ENCODE data around the gene SMYD4.
A peak's percentile ranks its signal among the peaks of the same experiment; 100 is the strongest.
"Not testable (repeated sequence)": the region's sequence is repeated elsewhere in the genome, so short reads cannot be mapped to it uniquely, and the experiment has no call there.

SMYD4 gene

GRCh38 chr17:1829592-1830257 is at the start of gene SMYD4, which contains the start of gene RPA1:
Gene SMYD4 (minus strand): TSS chr17:1829902. CDS start chr17:1827994, 1,908 bp downstream.
Gene RPA1 (plus strand): TSS chr17:1830005. CDS start chr17:1830094, 89 bp downstream.
- DNase-seq: peak; percentile 93

GRCh38 chr17:1878419-1879121 is 48.9 kb upstream of the SMYD4 start:
- no peak for DNase-seq

- DNase-seq: no peak
Observed at GRCh38 chr17:1875597-1875996, 45.9 kb upstream of the SMYD4 start.

- no peak for DNase-seq
Observed at GRCh38 chr17:1873418-1873817, 43.7 kb upstream of the SMYD4 start.

- DNase-seq: no peak
Observed at GRCh38 chr17:1872976-1873375, 43.3 kb upstream of the SMYD4 start.

GRCh38 chr17:1872254-1872653 is 42.6 kb upstream of the SMYD4 start:
- DNase-seq: no peak

GRCh38 chr17:1871756-1872155 is 42.1 kb upstream of the SMYD4 start:
- no peak for DNase-seq

GRCh38 chr17:1870592-1870991 is 40.9 kb upstream of the SMYD4 start:
- DNase-seq: no peak

- DNase-seq: no peak
Observed at GRCh38 chr17:1868090-1868489, 38.4 kb upstream of the SMYD4 start.

GRCh38 chr17:1867307-1867706 is 37.6 kb upstream of the SMYD4 start:
- no peak for DNase-seq

GRCh38 chr17:1865252-1866037 is 35.7 kb upstream of the SMYD4 start:
- no peak for DNase-seq

- DNase-seq: no peak
Observed at GRCh38 chr17:1861391-1862010, 31.8 kb upstream of the SMYD4 start.

- no peak for DNase-seq
Observed at GRCh38 chr17:1860978-1861377, 31.3 kb upstream of the SMYD4 start.

- not testable (repeated sequence) for DNase-seq
Observed at GRCh38 chr17:1856462-1856861, 26.8 kb upstream of the SMYD4 start.

GRCh38 chr17:1853698-1854097 is 24.0 kb upstream of the SMYD4 start:
- no peak for DNase-seq

GRCh38 chr17:1852327-1852726 is 22.6 kb upstream of the SMYD4 start:
- no peak for DNase-seq

GRCh38 chr17:1847191-1847590 is 17.5 kb upstream of the SMYD4 start:
- no peak for DNase-seq

GRCh38 chr17:1843947-1844346 is 14.2 kb upstream of the SMYD4 start:
- DNase-seq: no peak

- DNase-seq: no peak
Observed at GRCh38 chr17:1839516-1839915, 9.8 kb upstream of the SMYD4 start.

- no peak for DNase-seq
Observed at GRCh38 chr17:1834380-1835149, 4.9 kb upstream of the SMYD4 start.

- no peak for DNase-seq
Observed at GRCh38 chr17:1830288-1830687, 586 bp upstream of the SMYD4 start.

- DNase-seq: no peak
Observed at GRCh38 chr17:1829216-1829591, 498 bp downstream of the SMYD4 start.

Data from activated CD8-positive, alpha-beta memory T cell treated with anti-CD3 and anti-CD28 coated beads, Interleukin-2, amount 50 U/mL, for 48 hours (primary cell).